Activated naive CD4-positive, alpha-beta T cell treated with anti-CD3 and anti-CD28 coated beads for 36 hours (primary cell): ENCODE measurements around the gene R3HCC1L. TPM values are rescaled to one million over a fixed set of nuclear protein-coding genes. Genes with fewer than 3 reads are reported as not detected.
"Not testable (repeated sequence)": the region's sequence is repeated elsewhere in the genome, so short reads cannot be mapped to it uniquely, and the experiment has no call there.

Experiments
- CTCF ChIA-PET: fragments of 350-600 bp; sonication (Branson Sonifier 250); formaldehyde crosslinking; loops from one replicate; lab custom pipeline; 2021; ENCODE audit warnings: antibody characterized with exemption; lab: Charles Lee
- DNase-seq: peaks from one replicate; pipeline ENCODE4 v3.0.0-alpha.2; 2020
- H3K27ac Mint-ChIP-seq: one replicate; pipeline ENCODE4 v1.8.0; 2021; ENCODE audit warnings: mild to moderate bottlenecking, mixed read lengths
- H3K27me3 Mint-ChIP-seq: one replicate; pipeline ENCODE4 v1.8.0; 2021; ENCODE audit warnings: low read depth, mixed read lengths
- H3K36me3 Mint-ChIP-seq: one replicate; pipeline ENCODE4 v1.8.0; 2021; ENCODE audit warnings: low read depth, mixed read lengths
- H3K4me1 Mint-ChIP-seq: one replicate; pipeline ENCODE4 v1.8.0; 2021; ENCODE audit warnings: low read depth, mixed read lengths
- H3K4me3 Mint-ChIP-seq: one replicate; pipeline ENCODE4 v1.8.0; 2021; ENCODE audit warnings: mild to moderate bottlenecking, moderate library complexity, mixed read lengths
- H3K9me3 Mint-ChIP-seq: one replicate; pipeline ENCODE4 v1.8.0; 2021; ENCODE audit warnings: mixed read lengths
- intact Hi-C: fragments of 100-400 bp; cut with micrococcal nuclease; formaldehyde crosslinking; loops from one replicate; pipeline ENCODE4 v1.15.1; 2023
- total RNA-seq, 2 experiments: library from RNA; stranded (reverse); gene quantifications; one replicate each; pipeline ENCODE4 v1.2.3, GENCODE V29; 2021

The R3HCC1L gene
- total RNA-seq, 2 experiments from 2014 or later: 13.4 to 13.6 TPM

DNA sequence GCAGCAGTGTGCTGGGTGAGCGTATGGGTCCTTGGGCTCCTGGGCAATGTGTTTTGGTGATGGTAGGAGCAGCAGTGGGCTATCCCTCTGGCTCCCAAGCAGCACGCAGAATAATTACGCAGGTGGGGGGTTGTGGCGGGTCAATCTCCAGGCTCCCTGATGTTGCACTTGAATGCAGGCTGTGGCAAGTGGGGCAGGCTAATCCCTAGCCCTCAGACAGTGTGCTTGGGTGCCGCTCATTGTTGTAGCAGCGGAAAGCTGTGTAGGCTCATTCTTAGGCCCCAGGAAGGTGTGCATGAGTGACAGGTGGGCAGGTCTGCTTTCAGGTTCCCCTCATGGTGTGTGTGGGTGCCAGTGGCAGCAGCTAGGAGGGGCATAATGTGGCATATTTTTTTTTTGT, 89.4 kb downstream of the R3HCC1L start:
- no peaks in the 10 kb centered on the region for H3K27me3 Mint-ChIP-seq
- no peak overlapping the region for H3K27ac Mint-ChIP-seq
- no peak for DNase-seq
- H3K4me3 Mint-ChIP-seq: no peak overlapping the region
- H3K4me1 Mint-ChIP-seq: peaks cover 13% of the 10 kb centered on the region
- H3K9me3 Mint-ChIP-seq: peaks cover 18% of the 10 kb centered on the region
- intact Hi-C loops: no loop called here
- CTCF ChIA-PET: no interaction called here
- peaks cover 26% of the 10 kb centered on the region for H3K36me3 Mint-ChIP-seq

DNA sequence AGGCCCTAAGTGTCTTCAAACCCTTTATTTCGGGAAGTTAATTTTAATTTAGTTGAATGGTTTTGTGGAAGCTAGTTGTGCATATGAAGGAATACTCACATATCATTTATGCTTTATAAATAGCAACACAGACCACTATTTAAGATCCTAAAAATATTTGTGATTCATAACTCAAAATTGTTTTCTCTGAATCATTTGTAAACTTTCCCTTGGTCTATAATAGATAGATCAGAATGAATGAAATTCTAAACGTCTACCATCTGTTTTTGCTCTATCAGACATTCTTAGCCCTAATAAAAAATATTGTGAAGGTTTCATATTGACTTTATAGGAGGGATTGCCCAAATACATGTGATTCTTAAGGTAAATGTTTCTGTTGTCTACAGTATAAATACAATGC, 90.1 kb downstream of the R3HCC1L start:
- Mint-ChIP-seq H3K27ac (no peak overlapping the region), H3K4me1 (peaks cover 16% of the 10 kb centered on the region), H3K27me3 (no peaks in the 10 kb centered on the region), H3K9me3 (peaks cover 12% of the 10 kb centered on the region), H3K4me3 (no peak overlapping the region), H3K36me3 (peaks cover 24% of the 10 kb centered on the region)
- no peak for DNase-seq
- CTCF ChIA-PET: no interaction called here
- intact Hi-C loops: no loop called here

DNA sequence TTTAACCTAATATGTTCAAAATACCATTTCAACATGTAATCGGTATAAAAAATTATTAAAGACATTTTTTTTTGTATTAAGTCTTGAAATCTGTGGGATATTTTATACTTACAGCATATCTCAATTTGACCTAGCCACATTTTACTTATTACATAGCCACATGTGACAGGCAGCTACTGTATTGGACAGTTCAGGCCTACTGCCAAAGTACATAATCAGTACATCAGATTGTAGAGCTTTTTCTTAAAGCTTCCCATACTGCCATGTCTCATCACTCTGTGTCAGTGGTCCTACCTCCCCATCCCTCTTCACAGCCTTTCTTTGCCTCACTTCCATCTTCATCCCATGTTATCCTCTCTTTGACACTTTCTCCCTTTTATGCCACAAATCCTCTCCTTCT, 90.5 kb downstream of the R3HCC1L start:
- H3K27me3 Mint-ChIP-seq: no peaks in the 10 kb centered on the region
- H3K4me1 Mint-ChIP-seq: peaks cover 16% of the 10 kb centered on the region
- intact Hi-C loops: no loop called here
- H3K27ac Mint-ChIP-seq: no peak overlapping the region
- H3K9me3 Mint-ChIP-seq: peaks cover 7% of the 10 kb centered on the region
- CTCF ChIA-PET: no interaction called here
- no peak for DNase-seq
- H3K4me3 Mint-ChIP-seq: no peak overlapping the region
- peaks cover 19% of the 10 kb centered on the region for H3K36me3 Mint-ChIP-seq

DNA sequence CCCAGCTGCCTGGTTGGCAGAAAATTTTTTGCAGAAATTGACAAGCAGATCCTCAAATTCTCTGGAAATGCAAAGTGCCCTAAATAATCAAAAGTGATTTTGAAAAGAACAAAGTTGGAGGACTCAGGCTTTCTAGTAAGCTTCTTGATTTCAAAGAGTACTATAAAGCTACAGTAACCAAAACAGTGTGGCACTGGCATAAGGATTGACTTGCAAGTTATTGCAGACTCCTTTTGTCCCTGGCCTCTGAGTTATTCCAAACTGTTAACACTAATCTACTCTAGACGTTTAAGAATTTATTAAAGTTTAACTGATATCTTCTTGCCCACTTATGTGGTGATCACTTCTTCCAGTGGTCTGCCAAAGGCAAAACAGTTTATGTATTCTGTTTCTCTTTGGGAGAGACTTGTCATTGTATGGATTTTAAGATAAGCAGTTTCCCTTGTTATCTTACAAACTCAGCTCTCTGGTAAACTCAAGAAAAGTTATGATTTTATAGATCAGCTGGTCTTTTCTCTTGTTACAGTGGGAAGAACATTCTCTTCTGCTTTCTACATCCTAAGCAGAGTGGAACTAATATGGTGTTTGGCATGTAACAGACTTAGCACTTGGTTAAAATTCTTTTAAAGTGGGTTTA, 92.2 kb downstream of the R3HCC1L start:
- Mint-ChIP-seq H3K36me3 (peaks cover 23% of the 10 kb centered on the region), H3K4me3 (no peak overlapping the region), H3K27ac (no peak overlapping the region), H3K27me3 (no peaks in the 10 kb centered on the region), H3K9me3 (peaks cover 6% of the 10 kb centered on the region), H3K4me1 (peaks cover 21% of the 10 kb centered on the region)
- DNase-seq: no peak
- CTCF ChIA-PET: no interaction called here
- intact Hi-C loops: no loop called here

DNA sequence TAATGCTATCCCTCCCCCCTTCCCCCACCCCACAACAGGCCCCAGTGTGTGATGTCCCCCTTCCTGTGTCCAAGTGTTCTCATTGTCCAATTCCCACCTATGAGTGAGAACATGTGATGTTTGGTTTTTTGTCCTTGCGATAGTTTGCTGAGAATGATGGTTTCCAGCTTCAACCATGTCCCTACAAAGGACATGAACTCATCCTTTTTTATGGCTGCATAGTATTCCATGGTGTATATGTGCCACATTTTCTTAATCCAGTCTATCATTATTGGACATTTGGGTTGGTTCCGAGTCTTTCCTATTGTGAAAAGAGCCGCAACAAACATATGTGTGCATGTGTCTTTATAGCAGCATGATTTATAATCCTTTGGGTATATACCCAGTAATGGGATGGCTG, 93.3 kb downstream of the R3HCC1L start:
- H3K27me3 Mint-ChIP-seq, CTCF ChIA-PET, H3K4me3 Mint-ChIP-seq, DNase-seq, H3K27ac Mint-ChIP-seq, H3K9me3 Mint-ChIP-seq, intact Hi-C loops: not testable (repeated sequence)
- Mint-ChIP-seq H3K4me1 (peaks cover 21% of the 10 kb centered on the region), H3K36me3 (peaks cover 23% of the 10 kb centered on the region)

DNA sequence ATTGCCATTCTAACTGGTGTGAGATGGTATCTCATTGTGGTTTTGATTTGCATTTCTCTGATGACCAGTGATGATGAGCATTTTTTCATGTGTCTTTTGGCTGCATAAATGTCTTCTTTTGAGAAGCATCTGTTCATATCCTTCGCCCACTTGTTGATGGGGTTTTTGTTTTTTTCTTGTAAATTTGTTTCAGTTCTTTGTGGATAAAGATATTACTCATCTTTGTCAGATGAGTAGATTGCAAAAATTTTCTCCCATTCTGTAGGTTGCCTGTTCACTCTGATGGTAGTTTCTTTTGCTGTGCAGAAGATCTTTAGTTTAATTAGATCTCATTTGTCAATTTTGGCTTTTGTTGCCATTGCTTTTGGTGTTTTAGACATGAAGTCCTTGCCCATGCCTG, 93.8 kb downstream of the R3HCC1L start:
- Mint-ChIP-seq H3K4me1 (peaks cover 20% of the 10 kb centered on the region), H3K36me3 (peaks cover 26% of the 10 kb centered on the region)
- H3K4me3 Mint-ChIP-seq, H3K9me3 Mint-ChIP-seq, H3K27ac Mint-ChIP-seq, H3K27me3 Mint-ChIP-seq, CTCF ChIA-PET, DNase-seq, intact Hi-C loops: not testable (repeated sequence)

DNA sequence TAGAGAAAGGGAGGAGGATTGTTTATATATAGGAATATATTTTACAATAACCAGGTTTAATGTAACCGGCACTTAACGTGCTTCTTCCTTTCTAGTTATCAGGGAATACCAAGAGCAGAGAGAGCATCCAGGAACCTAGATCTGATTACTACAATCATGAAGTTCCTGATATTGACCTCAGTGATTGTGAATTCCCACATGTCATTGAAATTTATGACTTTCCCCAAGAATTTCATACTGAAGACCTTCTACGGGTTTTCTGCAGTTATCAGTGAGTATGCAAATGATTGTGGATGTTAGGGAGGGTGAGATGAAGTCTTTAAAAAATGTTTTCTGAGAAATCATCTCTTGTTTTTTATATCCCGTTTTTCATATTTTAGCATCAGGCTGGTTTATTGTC, 97.0 kb downstream of the R3HCC1L start:
- intact Hi-C loops: no loop called here
- CTCF ChIA-PET: no interaction called here
- Mint-ChIP-seq H3K27ac (no peak overlapping the region), H3K4me3 (no peak overlapping the region), H3K9me3 (peaks cover 2% of the 10 kb centered on the region), H3K4me1 (peaks cover 13% of the 10 kb centered on the region), H3K36me3 (peaks cover 21% of the 10 kb centered on the region), H3K27me3 (no peaks in the 10 kb centered on the region)
- DNase-seq: no peak

DNA sequence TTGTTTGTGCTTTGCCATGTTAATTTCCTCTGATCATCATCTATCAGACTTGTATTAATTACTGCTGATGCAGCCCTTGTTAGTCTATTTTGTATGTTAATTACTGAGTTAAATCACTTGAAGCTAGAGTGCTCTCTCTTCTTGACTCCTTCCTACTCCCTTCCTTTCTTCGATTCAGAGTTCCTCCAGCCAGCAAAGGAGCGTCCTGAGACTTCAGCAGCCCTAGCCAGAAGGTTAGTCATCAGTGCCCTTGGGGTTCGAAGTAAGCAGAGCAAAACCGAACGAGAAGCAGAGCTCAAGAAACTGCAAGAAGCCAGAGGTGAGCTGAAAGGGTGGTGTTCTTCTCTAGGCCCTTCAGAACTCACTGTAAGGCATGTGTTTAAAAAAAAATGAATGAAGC, 101.4 kb downstream of the R3HCC1L start:
- no peak overlapping the region for H3K4me3 Mint-ChIP-seq
- H3K27ac Mint-ChIP-seq: no peak overlapping the region
- H3K27me3 Mint-ChIP-seq: no peaks in the 10 kb centered on the region
- no peaks in the 10 kb centered on the region for H3K4me1 Mint-ChIP-seq
- DNase-seq: no peak
- no peaks in the 10 kb centered on the region for H3K9me3 Mint-ChIP-seq
- peaks cover 12% of the 10 kb centered on the region for H3K36me3 Mint-ChIP-seq
- intact Hi-C loops: no loop called here
- CTCF ChIA-PET: no interaction called here

DNA sequence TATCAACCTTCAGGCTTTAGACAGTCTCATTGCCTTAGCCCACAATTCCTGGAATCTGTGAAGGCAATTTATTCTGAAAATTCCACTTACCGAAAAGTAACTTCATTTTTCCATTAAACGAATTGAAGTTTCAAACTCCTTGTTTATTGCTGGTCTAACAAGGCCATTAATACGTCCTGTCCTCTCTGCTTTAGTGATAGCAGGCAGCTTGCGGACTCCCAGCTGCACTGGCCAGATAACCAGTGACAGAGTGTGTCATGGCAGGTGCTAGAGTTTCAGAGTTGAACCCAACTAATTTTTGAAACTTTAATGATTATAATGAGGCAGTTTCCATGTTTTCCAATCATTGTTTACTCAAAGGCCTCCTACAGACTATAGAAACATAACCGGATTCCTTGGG, 102.4 kb downstream of the R3HCC1L start:
- H3K27me3 Mint-ChIP-seq: no peaks in the 10 kb centered on the region
- no peaks in the 10 kb centered on the region for H3K4me1 Mint-ChIP-seq
- H3K36me3 Mint-ChIP-seq: peaks cover 10% of the 10 kb centered on the region
- no peak overlapping the region for H3K27ac Mint-ChIP-seq
- DNase-seq: no peak
- CTCF ChIA-PET: no interaction called here
- H3K9me3 Mint-ChIP-seq: no peaks in the 10 kb centered on the region
- no peak overlapping the region for H3K4me3 Mint-ChIP-seq
- intact Hi-C loops: no loop called here

DNA sequence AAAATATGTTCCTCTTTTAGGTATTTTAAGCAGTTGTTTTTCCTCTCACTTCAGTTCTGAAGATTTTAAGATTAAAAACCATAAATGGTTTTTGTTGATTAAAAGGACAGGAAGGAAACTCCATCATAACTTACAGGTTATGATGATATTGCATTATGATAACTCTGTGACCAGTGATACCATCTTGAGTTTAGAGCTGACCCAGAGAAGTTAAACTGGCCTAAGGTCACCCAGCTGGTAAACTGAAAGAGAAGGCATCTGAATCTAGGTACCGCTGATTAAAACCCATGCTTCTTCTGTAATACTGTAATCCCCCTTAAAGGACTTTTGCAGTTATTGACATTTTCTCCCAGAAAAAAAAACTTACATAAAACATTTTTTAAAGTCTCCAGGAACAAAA, 103.9 kb downstream of the R3HCC1L start:
- CTCF ChIA-PET: interaction anchor here (0.7 to 1.4 kb wide), 2 partner anchors 10 to 1005 kb away, joined by 3 read pairs; no protein-coding TSS in a partner anchor
- Mint-ChIP-seq H3K36me3 (peaks cover 10% of the 10 kb centered on the region), H3K9me3 (no peaks in the 10 kb centered on the region), H3K27me3 (no peaks in the 10 kb centered on the region), H3K27ac (no peak overlapping the region), H3K4me3 (no peak overlapping the region), H3K4me1 (no peaks in the 10 kb centered on the region)
- DNase-seq: no peak
- intact Hi-C loops: no loop called here

DNA sequence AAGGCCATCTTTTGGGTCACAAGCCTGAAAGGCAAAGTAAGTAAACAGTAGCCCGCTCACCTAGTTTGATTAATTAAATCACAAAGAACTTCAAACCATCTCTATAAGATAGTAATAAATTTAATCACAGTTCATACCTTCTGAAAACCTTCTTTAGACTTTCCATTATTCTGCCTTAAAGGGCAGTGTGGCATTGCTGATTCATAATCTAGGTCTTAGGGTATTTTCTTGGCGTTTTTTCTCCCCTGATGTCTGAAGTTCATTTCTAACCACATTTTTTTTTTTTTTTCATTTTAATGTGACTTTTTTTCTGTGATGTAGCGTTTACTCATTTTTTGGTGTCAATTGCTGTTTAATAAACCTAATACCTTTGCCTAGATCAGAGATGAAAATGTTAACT, 106.1 kb downstream of the R3HCC1L start:
- H3K4me1 Mint-ChIP-seq: no peaks in the 10 kb centered on the region
- no peak for DNase-seq
- H3K4me3 Mint-ChIP-seq: no peak overlapping the region
- H3K27ac Mint-ChIP-seq: no peak overlapping the region
- peaks cover 20% of the 10 kb centered on the region for H3K36me3 Mint-ChIP-seq
- CTCF ChIA-PET: no interaction called here
- H3K27me3 Mint-ChIP-seq: no peaks in the 10 kb centered on the region
- intact Hi-C loops: loop anchor here (10.0 kb wide), 1 partner anchor 424 kb away; no protein-coding TSS in a partner anchor
- no peaks in the 10 kb centered on the region for H3K9me3 Mint-ChIP-seq

DNA sequence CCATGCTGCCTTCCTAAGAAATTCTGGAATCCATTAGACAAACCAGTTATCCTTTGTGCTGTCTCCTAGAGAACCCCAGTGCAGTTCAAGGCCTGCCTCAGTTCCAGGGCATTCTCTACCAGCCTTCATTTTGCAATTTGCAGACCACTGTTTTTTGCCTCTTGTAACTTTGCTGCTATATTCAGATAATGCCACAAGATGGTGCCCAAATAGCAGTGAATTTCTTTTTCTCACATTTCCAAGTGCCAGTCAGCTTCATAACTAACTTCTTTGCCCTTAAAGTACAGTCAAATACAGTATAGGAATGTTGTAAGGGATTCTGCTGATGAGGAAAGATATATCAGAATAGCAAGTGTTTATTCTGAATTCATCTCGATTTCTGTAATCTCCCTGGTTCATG, 108.4 kb downstream of the R3HCC1L start:
- Mint-ChIP-seq H3K4me3 (no peak overlapping the region), H3K9me3 (no peaks in the 10 kb centered on the region), H3K27ac (no peak overlapping the region), H3K36me3 (peaks cover 20% of the 10 kb centered on the region), H3K27me3 (no peaks in the 10 kb centered on the region), H3K4me1 (no peaks in the 10 kb centered on the region)
- intact Hi-C loops: loop anchor here (10.0 kb wide), 1 partner anchor 422 kb away; no protein-coding TSS in a partner anchor
- no peak for DNase-seq
- CTCF ChIA-PET: no interaction called here

DNA sequence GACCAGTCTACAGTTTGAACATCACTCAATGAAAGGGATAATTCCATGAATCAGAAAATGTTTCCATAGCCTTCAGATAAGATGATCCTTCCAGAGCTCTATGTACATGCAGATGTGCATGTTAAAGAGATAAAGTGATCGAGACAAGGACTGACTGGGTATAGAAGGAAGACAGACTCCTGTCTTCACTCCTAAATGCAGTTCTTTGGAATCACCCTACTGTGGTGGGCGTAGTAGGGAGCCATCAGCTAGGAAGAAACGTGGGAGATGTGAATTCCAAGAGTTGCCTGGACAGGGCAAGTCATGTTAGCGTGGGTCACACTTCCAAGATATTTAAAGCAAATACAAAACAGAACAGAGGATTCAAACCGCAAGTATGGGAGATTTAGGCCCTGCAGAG, 109.7 kb downstream of the R3HCC1L start:
- H3K4me1 Mint-ChIP-seq: no peaks in the 10 kb centered on the region
- intact Hi-C loops: loop anchor here (10.0 kb wide), 1 partner anchor 421 kb away; no protein-coding TSS in a partner anchor
- CTCF ChIA-PET: interaction anchor here (0.9 kb wide), 1 partner anchor 199 kb away, joined by 9 read pairs; no protein-coding TSS in a partner anchor
- DNase-seq: no peak
- no peaks in the 10 kb centered on the region for H3K27me3 Mint-ChIP-seq
- peak overlapping the region; percentile 19 for H3K27ac Mint-ChIP-seq
- H3K36me3 Mint-ChIP-seq: peaks cover 20% of the 10 kb centered on the region
- no peak overlapping the region for H3K4me3 Mint-ChIP-seq
- no peaks in the 10 kb centered on the region for H3K9me3 Mint-ChIP-seq
